ENCODE results near the gene WDFY1.
A peak's percentile ranks its signal among the peaks of the same experiment; 100 is the strongest.

The WDFY1 gene

DNA sequence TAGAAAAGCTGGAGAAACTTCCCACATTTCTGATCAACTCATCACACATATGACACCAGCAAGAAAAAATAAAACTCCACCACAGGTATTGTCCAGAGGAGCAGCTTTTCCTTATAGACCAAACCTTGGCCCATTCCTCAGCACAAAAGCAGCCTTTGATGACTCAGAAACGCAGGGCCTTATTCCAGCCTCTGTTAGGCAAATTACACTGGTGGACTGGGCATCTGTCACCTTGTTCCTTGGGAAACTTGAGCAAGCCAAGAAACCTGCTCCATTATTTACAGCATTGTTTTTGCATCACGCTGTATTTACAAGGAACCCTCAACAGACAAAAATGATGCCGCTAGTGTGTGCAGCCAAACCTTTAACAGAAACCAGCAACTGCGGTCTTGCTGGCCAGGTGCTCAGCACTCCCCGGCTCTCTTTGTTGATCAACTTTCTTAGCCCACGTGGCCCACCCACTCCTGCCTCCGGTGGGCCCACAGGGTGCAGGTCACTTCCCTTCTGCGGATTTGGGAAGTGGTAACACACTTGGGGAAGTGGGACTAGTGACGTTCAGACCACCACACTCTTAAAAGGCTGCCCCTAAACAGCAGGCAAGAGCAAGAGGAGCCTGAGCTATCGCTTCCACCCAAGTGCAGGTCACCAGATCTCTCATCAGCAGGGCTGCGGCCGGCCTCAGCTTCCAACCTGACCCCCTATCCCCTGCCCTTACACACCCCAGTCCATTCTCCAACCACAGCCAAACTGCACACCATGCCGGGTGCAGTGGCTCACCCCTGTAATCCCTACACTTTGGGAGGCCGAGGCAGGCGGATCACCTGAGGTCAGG is 109.2 kb downstream of the WDFY1 start:
- H3K27ac ChIP-seq: peak overlapping the region; percentile 98
- TF ChIP-seq, protein P1, sequence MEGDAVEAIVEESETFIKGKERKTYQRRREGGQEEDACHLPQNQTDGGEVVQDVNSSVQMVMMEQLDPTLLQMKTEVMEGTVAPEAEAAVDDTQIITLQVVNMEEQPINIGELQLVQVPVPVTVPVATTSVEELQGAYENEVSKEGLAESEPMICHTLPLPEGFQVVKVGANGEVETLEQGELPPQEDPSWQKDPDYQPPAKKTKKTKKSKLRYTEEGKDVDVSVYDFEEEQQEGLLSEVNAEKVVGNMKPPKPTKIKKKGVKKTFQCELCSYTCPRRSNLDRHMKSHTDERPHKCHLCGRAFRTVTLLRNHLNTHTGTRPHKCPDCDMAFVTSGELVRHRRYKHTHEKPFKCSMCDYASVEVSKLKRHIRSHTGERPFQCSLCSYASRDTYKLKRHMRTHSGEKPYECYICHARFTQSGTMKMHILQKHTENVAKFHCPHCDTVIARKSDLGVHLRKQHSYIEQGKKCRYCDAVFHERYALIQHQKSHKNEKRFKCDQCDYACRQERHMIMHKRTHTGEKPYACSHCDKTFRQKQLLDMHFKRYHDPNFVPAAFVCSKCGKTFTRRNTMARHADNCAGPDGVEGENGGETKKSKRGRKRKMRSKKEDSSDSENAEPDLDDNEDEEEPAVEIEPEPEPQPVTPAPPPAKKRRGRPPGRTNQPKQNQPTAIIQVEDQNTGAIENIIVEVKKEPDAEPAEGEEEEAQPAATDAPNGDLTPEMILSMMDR (conservative IDR thresholded peaks at IDR 0.05): no peak

DNA sequence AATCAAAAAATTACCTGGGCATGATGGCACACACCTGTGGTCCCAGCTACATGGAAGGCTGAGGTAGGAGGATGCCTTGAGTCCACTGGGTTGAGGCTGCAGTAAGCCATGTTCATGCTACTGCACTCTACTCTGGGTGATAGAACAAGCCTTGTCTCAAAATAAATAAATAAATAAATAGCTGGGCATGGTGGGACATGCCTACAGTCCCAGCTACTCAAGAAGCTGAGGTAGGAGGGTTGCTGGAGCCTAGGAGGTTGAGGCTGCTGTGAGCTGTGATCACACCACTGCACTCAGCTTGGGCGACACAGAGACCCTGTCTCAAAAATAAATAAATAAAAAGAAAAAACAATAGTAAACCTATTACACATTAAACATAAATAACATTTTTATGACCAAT is 110.7 kb downstream of the WDFY1 start:
- TF ChIP-seq, protein P1 (conservative IDR thresholded peaks at IDR 0.05): no peak
- no peak overlapping the region; the same call in 1 of the 2 replicates for H3K27ac ChIP-seq

DNA sequence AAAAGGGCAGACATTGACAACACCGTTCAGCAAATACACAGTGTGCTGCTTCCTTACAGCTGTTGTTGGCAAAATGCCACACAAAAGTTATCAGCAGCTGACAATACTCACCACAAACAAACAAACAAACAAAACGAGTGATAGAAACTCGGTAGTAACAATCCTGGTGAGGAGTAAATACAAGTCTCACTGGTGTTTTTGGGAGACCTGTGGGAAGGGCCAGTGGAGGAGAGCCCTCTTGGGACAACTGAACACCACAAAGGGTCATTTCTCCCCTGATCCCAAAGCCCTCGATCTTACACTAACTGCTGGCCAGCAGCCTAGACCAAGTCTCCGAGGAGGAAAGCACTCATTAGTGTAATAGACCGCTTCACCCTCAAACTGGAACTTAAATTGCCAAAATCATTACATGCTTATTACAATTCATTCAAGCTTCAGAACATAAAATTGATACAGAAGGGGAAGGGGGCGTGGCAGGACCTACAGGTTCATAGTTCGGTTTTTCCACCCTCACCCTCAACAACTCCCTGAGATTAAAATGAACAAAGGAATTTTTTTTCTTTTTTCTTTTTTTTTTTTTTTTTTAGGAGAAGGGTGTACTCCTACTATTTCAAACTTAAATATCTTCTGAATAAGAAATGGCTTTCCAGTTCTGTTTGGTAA is 112.8 kb downstream of the WDFY1 start:
- no peak overlapping the region for H3K27ac ChIP-seq
- TF ChIP-seq, protein P1 (conservative IDR thresholded peaks at IDR 0.05): no peak

DNA sequence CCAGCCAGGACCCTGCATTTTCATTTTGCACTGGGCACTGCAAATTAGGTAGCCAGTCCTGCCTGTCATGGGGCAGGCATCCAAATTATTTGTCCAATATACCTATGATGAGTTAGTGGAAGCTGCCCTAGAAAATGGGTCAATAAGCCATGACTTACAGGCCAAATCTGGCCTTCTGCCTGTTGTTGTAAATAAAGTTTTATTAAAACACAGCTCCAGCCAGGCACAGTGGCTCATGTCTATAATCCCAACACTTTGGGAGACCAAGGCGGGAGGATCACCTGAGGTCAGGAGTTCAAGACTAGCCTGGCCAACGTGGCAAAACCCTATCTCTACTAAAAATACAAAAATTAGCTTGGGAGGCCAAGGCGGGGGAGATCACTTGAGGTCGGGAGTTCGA is 116.0 kb downstream of the WDFY1 start:
- H3K27ac ChIP-seq: no peak overlapping the region
- TF ChIP-seq, protein P1 (conservative IDR thresholded peaks at IDR 0.05): no peak

DNA sequence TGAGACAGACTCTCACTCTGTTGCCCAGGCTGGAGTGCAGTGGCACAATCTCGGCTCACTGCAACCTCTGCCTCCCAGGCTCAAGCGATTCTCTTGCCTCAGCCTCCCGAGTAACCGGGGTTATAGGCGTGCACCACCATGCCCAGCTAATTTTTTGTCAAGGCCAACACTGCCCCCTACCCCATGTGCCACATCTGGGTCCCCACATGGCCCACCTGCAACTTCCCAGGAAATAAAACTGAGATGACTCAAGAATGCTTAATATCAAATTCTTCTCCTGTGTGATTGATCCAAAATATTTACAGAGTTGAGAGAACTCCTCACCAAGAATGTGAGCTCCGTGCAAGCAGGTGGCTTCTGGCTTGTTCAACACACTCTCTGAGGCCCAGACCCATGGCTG is 116.8 kb downstream of the WDFY1 start:
- H3K27ac ChIP-seq: no peak overlapping the region
- TF ChIP-seq, protein P1 (conservative IDR thresholded peaks at IDR 0.05): no peak

DNA sequence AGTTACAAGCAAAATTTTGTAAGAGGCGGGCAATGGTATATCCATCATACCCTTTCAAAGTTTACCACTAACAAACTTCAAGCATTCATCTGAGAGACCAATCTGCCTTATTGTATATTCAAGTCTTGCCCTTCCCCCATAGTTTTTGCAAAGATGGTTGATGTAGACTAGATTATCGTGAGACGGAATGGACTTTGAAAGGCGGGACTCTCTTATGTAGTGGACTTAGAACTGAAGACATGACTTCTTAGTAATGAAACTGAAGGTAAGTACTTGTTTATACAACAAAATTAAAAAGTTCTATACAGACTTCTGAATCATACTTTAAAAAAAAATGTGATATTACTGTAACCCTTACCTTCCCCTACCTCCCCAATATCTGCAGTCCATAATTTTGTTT is 118.1 kb downstream of the WDFY1 start:
- TF ChIP-seq, protein P1 (conservative IDR thresholded peaks at IDR 0.05): no peak
- H3K27ac ChIP-seq: no peak overlapping the region
